NT2/D1 (cell line): ENCODE results near the gene IGSF8.

ENCODE experiments used
- SUZ12 ChIP-seq: IDR thresholded peaks from 2 replicates; pipeline ENCODE4 v1.6.1; 2011; ENCODE audit not compliant: insufficient read length, insufficient read depth; ENCODE audit errors: extremely low read depth
- ZNF274 ChIP-seq: IDR thresholded peaks from 2 replicates; pipeline ENCODE4 v1.6.1; 2011; ENCODE audit warnings: mild to moderate bottlenecking, low read depth, low read length

GRCh38 chr1:160108888-160109662 lies 10.7 kb upstream of the IGSF8 start:
- TF ChIP-seq ZNF274, result no peak
- TF ChIP-seq SUZ12, result no peak
